ENCODE results near the gene ARL6IP5.

DNA sequence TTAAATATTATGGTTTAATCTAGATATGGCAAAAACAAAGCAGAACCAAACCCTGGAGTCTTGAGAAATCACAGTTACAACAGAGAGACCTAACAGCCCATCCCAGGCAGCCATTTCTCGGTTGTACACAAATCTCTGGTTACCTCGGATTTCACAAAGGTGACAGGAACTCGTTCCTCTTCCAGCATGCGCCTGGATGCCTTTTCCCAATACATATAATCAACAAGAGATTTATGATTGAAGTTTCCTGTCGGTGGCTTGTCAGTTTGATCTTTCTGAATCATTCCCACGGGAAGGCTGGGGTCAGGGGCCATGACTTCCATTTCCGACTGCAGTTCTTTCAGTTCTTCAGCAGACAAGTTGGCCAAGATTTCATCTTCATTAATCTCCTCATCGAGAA lies 37.2 kb downstream of the ARL6IP5 start:
- no peak for TF ChIP-seq TCF4 (CRISPR knock-in tag; IDR thresholded peaks at IDR 0.05; ENCODE audit: borderline replicate concordance)
- TF ChIP-seq, protein P1, sequence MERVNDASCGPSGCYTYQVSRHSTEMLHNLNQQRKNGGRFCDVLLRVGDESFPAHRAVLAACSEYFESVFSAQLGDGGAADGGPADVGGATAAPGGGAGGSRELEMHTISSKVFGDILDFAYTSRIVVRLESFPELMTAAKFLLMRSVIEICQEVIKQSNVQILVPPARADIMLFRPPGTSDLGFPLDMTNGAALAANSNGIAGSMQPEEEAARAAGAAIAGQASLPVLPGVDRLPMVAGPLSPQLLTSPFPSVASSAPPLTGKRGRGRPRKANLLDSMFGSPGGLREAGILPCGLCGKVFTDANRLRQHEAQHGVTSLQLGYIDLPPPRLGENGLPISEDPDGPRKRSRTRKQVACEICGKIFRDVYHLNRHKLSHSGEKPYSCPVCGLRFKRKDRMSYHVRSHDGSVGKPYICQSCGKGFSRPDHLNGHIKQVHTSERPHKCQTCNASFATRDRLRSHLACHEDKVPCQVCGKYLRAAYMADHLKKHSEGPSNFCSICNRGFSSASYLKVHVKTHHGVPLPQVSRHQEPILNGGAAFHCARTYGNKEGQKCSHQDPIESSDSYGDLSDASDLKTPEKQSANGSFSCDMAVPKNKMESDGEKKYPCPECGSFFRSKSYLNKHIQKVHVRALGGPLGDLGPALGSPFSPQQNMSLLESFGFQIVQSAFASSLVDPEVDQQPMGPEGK (CRISPR knock-in tag; IDR thresholded peaks at IDR 0.05; ENCODE audit: borderline replicate concordance): no peak
- TF ChIP-seq ZFP30 (CRISPR knock-in tag; IDR thresholded peaks at IDR 0.05): no peak
- TF ChIP-seq CSDC2 (CRISPR knock-in tag; IDR thresholded peaks at IDR 0.05): no peak
- TF ChIP-seq ZFP3 (CRISPR knock-in tag; IDR thresholded peaks at IDR 0.05): no peak
- no peak for TF ChIP-seq SNAI2 (CRISPR knock-in tag; IDR thresholded peaks at IDR 0.05)
- no peak for TF ChIP-seq ZNF565 (CRISPR knock-in tag; conservative IDR thresholded peaks at IDR 0.05; ENCODE audit: low read depth)
- no peak for TF ChIP-seq ZC3H10 (CRISPR knock-in tag; IDR thresholded peaks at IDR 0.05)
- TF ChIP-seq ESRRG (CRISPR knock-in tag; IDR thresholded peaks at IDR 0.05): no peak
- TF ChIP-seq, protein P2, sequence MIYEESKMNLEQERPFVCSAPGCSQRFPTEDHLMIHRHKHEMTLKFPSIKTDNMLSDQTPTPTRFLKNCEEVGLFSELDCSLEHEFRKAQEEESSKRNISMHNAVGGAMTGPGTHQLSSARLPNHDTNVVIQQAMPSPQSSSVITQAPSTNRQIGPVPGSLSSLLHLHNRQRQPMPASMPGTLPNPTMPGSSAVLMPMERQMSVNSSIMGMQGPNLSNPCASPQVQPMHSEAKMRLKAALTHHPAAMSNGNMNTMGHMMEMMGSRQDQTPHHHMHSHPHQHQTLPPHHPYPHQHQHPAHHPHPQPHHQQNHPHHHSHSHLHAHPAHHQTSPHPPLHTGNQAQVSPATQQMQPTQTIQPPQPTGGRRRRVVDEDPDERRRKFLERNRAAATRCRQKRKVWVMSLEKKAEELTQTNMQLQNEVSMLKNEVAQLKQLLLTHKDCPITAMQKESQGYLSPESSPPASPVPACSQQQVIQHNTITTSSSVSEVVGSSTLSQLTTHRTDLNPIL (CRISPR knock-in tag; IDR thresholded peaks at IDR 0.05; ENCODE audit: low read depth): no peak
- no peak for TF ChIP-seq TOX (CRISPR knock-in tag; IDR thresholded peaks at IDR 0.05; ENCODE audit: borderline replicate concordance)

Data from SK-N-SH treated with all-trans-retinoic acid at 6 μM for 48 hours (cell line).